ENCODE data around the gene ENC1.

DNA sequence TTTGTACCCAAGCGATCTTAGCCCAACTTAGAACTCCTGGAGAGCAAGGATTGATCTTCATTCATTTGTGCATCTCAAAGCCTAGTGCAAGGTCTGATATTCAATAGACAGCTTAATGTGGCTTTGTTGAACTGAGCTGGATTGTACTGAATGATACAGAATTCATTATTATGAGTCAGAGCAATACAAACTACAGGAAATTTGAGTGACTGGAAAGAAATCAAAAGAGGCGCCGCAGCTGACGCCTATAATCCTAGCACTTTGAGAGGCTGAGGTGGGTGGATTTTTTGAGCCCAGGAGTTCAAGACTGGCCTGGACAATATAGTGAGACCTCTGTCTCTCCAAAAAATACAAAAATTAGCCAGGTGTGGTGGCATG is 58.6 kb downstream of the ENC1 start:
- TF ChIP-seq GATA2 (IDR thresholded peaks at IDR 0.05; ENCODE audit: low read depth, low read length) (no peak), GATA3 (IDR thresholded peaks at IDR 0.05; ENCODE audit: low read depth, low read length) (no peak)
